PC-9 (cell line): ENCODE data around the gene PLVAP.

Source experiments
- EZH2 ChIP-seq: fragments of 200-600 bp; sonication (generic); IDR thresholded peaks from 2 replicates; pipeline ENCODE4 v1.8.0; 2017; ENCODE audit warnings: antibody characterized with exemption, low read depth
- TF ChIP-seq, protein P1 (sequence below): fragments of 200-600 bp; sonication (generic); conservative IDR thresholded peaks from 2 replicates; pipeline ENCODE4 v1.6.1; 2017; ENCODE audit warnings: mixed run types, antibody characterized with exemption, mild to moderate bottlenecking, moderate library complexity

DNA sequence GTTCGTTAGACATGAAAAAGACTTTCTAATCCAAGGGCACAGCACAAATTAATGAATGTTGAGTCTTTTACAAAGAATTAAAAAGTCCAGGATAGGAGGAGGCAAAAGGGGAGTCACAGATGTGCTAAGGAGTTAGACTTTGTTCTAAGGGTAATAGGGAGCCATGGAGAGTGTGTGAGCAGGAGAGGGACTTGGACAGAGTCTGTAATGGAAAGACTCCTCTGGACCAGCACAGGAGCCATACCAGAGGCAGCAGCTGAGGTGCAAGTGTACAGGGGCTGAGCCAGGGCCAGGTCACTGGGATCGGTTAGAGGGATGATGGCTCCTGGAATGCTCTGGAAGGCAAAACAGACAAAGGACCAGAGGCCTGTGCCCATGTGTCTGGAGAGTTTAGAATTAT is 29.3 kb downstream of the PLVAP start:
- TF ChIP-seq, protein P1, sequence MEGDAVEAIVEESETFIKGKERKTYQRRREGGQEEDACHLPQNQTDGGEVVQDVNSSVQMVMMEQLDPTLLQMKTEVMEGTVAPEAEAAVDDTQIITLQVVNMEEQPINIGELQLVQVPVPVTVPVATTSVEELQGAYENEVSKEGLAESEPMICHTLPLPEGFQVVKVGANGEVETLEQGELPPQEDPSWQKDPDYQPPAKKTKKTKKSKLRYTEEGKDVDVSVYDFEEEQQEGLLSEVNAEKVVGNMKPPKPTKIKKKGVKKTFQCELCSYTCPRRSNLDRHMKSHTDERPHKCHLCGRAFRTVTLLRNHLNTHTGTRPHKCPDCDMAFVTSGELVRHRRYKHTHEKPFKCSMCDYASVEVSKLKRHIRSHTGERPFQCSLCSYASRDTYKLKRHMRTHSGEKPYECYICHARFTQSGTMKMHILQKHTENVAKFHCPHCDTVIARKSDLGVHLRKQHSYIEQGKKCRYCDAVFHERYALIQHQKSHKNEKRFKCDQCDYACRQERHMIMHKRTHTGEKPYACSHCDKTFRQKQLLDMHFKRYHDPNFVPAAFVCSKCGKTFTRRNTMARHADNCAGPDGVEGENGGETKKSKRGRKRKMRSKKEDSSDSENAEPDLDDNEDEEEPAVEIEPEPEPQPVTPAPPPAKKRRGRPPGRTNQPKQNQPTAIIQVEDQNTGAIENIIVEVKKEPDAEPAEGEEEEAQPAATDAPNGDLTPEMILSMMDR = no peak
- no peak for TF ChIP-seq EZH2
